ENCODE measurements around the gene SCAMP2.

The SCAMP2 gene

DNA sequence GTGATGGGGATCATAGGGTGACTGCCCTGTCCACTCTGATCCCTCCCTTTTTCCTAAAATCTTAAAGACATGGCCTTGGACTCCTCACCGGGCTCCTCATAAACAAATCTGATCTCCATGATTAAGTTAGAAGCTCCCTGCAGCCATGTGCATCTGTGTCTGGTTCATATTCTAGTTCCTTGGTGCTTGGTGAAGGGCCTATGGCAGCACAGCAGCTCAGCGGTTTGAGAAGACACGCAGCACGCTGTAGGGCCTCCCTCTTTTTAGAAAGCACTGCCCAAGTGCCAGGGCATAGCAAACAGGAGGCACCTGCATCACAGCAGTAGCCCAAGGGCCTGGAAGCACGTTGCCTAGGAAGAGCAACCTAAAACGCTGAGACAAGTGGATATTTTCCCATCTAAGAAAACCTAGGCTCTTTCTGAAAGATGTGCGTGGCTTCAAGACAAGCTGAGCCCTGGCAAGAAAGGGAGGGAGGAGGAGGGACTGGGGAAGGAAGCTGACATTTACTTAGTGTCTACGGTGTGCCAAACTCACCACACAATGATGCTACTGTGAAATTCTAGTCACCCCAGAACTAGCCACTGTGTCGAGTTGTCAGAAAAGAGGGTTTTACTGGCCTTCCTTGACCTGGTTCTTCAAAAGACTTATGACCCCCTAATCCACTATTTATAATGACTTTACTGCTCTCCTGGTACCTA is 15.3 kb downstream of the SCAMP2 start:
- no peak for DNase-seq (ENCODE audit: low read depth)

DNA sequence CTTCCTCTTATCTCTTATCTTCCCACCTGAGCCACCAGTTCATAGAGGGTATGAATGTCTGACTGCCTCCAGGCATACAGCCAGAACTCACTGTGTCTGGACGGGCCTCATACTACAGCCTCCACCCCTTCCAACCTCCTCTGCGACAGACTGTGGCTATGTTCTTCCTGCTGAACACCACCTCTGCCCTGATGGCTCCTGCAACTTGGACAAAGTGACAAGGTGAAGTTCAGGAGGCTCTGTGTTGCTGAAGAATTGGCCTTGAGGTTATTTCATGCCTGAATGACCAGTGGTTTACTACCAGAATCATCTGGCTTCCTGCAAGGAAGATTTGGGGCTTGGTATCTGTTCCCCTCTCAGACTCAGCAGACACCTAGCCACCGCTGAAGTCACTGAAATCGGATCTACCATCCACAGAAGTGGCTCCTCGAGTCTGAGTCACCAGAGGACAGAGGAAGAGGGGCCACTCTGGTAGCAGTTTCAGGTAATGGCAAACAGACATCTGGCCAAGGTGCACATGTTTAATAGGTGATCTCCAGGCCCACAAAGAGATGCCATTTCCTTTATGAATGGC is 16.0 kb downstream of the SCAMP2 start:
- DNase-seq (ENCODE audit: low read depth): no peak

DNA sequence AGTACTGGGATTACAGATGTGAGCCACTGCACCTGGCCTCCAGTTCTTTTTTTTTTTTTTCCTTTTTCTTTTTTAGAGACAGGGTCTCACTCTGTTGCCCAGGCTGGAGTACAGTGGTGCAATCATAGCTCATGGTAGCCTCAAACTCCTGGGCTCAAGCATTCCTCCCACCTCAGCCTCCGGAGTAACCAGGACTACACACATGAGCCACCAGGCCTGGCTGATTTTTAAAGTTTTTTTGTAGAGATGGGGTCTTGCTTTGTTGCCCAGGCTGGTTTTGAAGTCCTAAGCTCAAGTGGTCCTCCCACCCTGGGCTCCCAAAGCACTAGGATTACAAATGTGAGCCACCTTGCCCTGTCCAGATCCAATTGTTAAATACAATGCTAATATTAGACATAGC is 16.6 kb downstream of the SCAMP2 start:
- no peak for DNase-seq (ENCODE audit: low read depth)

DNA sequence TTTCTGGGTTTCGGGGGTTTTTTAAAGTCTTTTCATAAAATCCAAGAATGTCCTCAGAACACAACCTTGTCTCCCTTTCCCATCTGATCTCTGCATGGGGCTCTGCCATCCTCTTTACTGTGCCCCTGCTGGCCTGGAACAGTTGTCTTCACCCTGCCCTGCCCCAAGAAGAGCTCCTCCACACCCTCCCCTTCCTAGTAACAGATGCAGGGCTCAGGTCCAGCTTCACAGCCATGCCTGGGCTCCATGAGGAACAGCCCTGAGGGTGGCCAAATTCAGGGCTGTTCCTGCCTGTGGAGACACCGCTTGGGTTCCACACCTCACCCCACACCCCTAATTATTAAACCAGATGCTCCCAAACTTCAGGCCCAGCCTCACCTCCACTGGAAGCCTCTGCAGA is 17.3 kb downstream of the SCAMP2 start:
- DNase-seq (ENCODE audit: low read depth): no peak

DNA sequence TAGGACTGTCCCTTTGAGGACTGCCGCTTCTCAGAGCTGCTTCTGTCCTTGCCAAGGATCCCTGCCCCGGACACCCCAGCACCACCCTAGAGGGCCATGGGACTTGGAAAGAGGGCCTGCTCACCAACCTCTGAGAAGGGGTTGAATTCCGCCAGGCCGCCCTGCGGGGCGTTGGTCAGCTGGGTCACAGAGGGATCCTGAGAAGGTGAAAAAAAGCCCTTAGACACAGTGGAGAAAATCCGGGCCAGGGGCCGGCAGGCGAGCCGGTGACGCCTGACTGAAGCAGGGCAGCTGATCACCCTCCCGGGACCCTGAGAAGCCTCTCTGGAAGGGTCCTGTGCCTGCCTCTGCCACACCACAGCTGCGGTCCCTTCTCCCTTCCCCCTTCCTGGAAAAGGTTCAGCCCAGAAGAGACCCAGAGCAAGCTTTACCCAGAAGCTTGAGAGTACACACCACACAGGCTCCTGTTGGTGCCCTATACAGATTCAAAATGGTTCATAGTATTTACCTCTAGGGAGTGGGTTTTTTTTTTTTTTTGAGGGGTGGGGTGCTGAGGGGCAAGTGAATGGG is 18.6 kb downstream of the SCAMP2 start:
- no peak for DNase-seq (ENCODE audit: low read depth)

DNA sequence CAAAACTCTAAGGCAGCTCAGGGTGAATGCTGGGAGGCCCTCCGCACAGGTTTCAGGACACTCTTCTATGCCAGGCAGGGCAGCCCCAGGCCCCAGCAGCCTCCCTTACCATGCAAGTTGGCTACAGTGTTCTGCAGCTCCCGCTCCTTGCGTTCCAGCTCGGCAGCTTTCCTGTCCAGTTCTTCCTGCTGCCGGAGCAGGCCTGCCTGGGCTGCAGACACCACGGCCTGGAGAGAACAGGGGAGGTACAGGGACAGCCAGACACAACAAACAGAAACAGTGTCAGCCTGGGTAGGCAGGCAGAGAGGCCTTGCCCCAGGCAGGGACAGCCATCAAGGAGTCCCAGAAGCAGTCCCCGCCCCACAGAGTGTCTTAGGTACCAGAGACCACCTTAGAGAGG is 21.2 kb downstream of the SCAMP2 start:
- DNase-seq (ENCODE audit: low read depth): no peak

DNA sequence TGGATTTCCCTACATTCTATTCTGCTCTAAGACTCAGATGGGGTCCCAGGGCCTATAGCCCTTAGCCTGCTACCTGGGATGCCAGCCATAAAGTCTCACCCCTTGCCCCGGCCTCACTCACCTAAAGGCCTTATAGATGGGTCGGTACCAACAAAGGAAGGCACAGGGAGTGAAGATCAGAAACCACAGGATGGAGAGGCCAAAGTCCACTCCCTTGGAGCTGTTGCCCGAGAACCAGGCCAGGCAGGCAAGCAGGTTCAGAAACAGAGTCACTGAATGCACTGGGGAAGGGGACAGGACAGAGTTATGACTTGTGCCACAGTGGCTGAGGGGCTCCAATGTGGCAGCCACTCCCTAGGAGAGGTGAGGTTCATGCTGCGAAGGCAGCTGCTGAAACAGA is 22.8 kb downstream of the SCAMP2 start:
- DNase-seq (ENCODE audit: low read depth): no peak

DNA sequence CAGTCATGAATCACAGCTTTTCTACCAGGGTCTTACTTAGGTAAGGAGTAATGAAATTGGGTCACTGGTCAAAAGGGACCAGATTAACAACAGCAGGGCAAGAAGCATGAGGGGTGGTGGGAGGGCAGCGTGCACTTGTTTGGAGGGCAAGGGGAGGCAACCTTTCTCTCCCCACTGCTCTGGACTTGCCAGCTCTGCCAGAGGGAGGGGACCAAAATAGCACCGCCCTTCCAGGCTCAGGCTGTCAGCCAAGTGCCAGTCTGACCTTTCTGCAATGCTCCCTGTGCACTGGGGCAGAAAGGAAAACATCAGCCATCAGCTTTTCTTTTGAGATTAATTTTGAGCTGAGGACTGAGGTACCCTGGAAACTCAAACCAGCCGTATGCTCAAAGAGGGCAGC is 25.7 kb downstream of the SCAMP2 start:
- no peak for DNase-seq (ENCODE audit: low read depth)

DNA sequence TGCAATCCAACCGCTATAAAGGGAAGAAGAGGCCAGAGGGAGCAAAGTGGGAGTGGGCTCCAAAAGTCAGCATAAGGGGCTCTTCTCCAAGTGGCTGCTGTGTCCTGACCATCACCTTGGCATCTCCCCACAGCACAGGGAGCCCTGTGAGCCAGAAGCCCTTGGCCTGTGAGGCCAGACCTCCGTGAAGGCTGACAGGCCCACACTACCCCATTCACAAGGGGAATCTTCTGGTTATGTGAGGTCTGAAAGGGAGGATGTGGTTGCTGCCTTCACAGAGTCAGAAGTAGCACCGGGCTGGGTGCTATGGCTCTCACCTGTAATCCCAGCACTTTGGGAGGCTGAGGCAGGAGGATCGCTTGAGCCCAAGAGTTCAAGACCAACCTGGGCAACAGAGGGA is 27.6 kb downstream of the SCAMP2 start:
- DNase-seq (ENCODE audit: low read depth): no peak

DNA sequence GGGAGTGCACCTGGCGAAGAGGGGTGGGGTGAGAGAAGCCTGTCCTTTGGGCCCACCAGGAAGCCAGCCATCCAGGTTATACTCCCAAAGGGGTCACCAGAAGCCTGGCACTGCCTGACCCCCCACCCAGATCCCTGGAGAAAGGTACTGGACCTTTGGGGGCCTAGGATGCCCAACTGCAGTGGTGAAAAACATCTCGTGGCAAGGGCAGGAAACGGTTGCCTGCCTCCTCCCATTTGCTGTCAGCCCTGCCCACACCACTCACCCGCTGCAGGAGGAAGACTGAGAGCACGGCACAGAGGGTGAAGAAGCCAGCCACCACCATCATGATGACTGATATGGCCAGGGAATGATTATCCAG is 28.0 kb downstream of the SCAMP2 start:
- DNase-seq (ENCODE audit: low read depth): peak; percentile 29

DNA sequence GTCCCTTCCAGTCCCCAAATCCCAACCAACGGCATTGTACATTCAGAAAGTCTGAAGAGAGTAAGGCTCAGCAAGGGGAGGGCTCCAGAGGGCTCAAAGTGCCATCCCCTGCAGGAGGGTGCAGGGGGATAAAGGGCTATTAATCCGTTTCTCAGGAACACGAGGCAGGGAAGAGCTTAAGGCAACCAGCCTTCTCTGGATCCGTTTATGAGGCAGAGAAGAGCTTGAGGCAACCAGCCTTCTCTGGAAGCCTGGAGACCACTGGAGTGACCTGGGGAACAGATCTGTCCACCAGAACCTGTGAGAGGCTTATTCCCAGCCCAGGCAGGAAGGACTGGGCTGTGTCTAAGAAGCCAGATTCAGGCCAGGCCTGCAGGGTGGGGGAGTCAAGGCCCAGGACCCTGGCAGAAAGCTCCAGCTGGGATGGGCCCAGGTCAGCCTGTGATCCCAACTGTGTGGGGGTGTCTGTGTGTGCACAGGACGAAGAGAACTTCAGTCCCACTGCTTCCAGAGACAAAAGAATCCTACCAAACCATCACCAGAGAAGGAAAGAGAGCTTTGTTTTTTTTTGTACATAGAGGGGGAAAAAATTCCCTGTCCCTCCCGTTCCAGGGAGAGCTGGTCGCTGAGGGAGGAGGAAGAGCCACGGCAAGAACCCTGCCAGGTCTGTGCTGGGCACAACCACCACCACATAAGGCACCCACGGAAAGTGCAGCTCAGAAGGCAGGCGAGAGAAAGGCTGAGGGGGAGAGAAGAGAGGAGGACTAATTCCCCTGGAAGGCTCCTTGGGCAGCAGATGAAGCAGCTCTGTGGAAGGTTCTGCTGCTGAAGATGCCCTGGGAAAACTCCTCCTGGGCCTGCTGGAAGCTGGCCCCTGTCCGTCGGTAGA is 28.6 kb downstream of the SCAMP2 start:
- DNase-seq (ENCODE audit: low read depth): no peak

DNA sequence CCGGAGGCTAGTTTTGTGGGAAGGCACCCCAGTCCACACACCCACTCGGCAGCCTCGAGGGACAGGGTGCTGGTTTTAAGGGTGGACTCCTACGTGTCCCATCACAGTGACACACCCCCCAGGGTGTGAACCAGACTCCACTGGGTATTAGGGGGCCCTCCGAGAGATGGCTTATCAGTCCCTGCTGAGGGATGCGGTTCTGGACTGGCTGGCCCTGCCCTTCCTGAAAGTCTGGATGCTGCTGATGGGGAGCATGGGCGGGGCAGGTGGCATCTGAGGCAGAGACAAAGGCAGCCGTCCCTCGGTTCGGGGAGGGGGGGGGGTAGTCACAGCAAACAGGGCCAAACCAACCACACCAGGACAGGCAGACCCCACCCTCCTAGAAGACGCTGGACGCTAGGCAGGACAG is 29.3 kb downstream of the SCAMP2 start:
- no peak for DNase-seq (ENCODE audit: low read depth)

DNA sequence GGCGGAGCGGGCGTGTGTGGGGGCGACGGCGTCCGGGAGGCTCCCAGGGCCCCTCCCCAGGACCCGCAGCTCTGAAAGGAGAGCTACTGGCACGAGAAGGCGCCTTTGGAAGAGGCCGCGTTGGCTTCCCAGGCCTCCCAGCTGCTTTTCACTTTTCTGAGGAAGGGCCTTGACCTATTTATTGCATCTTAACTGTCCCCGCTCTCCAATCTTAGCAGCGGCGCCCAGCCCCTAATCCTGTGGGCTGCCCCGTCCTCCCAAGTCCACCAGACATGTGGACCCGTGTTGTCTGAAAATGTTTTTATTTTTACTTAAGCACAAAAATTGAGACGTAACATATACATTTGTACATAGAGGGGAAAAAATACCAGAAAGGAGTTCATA is 29.7 kb downstream of the SCAMP2 start:
- no peak for DNase-seq (ENCODE audit: low read depth)

DNA sequence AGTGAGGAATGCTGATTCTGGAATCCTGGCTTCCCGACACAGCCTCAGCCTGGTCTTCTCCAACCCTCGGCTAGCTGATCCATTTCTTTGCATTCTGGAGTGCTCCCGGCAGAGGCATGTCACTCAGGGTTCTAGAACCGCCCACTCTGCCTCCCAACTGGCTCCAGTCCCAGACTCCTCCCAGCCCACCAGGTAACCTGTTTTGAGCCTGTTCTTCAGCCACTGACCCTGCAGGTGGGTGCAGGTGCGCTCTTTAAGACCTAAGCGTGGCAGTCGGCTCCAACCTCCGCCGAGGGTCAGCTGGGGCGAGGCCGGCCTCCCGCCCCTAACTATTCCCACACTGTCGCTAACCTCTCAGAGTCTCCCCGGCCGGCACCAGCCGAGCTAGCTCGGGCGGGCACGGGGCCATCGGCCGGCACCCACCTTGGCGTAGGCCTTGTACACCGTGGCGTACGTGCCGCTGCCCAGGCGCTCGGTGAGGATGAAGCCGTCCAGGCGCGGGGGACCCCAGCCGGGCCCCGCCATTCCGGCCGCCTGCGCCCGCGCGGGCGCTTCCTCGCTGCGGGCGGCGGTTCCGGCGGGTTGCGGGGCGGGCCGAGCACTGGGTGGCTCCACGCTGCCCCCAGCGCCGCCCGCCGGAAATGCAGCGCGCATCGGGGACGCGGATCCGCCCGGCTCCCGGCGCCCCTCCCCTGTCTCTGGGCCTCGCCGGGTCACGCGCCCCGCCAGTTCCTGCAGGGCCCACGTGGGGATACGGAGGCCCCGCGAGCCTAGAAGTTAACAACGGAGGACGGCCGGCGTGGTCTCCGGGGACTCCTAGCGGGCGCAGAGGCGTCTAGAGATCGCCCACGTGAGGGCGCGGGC is 30.4 kb downstream of the SCAMP2 start, which contains the start of gene ULK3:
ULK3 (minus strand) TSS at position 576 of the 864 bp plus-strand sequence; CDS start at position 525, 51 bp downstream.
- peak; percentile 85 for DNase-seq (ENCODE audit: low read depth)

DNA sequence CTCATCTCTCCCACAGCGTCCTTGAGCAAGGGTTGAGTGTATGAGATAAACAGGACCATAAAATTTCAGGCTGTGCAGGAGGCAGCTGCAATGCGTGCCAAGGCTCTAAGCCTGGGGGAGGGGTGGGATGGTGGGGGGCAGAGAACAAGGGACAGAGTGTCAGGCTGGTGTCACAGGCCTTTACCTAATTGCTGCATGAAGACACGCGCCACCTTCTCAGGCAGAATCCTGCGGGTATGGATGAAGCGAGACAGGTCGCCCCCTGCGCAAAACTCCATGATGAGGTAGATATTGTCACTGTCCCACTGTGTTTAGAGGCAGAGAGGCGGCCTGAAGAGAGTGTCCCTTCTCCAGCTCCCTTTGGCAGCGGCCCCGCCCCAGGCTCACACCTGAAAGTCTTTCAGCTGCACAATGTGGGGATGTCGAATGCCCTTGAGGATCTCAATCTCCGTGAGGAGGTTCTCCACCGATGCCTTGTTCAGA is 31.2 kb downstream of the SCAMP2 start:
- DNase-seq (ENCODE audit: low read depth): no peak

DNA sequence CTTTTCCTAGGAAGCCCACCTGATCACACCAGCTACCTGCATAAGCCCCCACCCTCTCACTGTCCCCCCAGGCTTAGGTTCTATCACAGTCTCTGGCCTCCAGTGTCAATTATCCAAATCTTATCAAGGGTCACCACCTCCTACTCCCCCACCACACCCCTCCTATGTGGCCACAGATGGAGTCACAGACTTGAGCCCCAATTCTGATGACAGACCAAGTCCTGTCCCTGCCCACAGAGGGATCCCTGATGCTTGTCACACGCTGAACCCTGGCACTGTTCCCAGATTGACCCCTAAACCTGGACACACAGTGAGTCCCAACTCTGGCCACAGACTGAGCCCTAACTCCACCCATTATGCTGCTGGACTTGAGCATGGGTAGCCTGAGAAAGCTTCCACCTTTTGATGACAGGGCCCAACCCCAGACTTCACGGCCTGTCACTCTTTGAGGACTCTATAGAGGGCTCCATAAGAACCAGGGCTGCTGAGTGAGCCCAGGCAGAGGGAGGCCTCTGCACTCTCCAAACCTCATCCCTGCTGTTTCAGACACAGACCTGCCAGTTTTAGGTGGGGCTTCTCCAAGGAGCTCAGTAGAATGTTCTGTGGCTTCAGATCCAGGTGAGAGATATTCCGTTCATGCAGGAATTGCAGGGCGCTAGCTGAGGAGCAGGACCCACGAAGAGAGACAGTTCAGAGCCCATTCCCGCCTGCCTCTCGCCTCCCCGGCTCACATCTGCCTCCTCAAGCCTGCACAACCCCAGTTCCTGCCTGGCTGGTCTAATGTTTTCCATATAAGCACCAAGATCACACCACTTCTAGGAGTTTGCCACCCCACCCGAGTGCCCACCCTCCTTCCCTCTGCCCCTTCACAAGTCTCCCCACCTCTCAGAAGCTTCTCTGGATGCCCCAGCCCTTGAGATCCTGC is 32.1 kb downstream of the SCAMP2 start:
- no peak for DNase-seq (ENCODE audit: low read depth)

DNA sequence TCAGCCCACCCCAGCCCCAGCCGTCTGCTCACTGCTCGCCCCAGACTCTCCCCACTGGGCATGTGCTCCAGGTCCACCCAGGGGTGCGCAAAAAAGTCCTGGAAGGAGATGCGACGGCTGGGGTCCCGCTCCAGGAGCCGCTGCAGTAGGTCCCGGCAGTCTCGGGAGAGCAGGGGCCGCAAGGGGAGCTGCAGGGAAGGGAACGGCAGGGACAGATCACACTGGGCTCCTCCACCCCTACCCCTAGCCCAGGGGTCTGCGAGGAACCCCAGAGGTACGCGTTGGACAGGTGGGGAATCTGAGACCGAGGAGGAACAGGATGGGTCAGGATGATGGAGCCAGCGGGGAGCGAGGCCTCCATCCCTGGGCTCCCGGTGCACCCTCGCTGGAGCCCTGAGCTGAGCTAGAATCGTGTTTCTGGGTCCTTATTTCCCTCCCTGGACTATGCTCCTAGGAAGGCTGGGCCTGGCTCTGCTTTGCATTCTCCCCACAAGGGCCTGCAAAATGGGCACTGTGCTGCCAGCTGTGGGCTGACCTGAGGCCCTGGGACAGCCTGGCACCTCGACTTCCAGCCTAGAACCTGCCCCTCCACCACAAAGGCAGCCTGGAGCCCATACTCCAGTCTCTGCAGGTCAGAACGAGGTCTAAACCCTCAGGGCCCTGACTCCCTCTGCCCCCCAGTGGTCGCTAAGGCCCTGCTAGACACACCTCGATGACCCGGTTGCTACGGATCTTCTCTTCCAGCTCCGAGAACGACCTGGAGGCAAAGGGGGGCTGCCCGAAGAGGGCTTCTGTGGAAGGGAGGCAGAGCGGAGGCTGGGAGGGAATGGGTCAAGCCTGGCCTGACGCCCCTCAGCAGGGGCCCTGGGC is 33.4 kb downstream of the SCAMP2 start:
- DNase-seq (ENCODE audit: low read depth): no peak

DNA sequence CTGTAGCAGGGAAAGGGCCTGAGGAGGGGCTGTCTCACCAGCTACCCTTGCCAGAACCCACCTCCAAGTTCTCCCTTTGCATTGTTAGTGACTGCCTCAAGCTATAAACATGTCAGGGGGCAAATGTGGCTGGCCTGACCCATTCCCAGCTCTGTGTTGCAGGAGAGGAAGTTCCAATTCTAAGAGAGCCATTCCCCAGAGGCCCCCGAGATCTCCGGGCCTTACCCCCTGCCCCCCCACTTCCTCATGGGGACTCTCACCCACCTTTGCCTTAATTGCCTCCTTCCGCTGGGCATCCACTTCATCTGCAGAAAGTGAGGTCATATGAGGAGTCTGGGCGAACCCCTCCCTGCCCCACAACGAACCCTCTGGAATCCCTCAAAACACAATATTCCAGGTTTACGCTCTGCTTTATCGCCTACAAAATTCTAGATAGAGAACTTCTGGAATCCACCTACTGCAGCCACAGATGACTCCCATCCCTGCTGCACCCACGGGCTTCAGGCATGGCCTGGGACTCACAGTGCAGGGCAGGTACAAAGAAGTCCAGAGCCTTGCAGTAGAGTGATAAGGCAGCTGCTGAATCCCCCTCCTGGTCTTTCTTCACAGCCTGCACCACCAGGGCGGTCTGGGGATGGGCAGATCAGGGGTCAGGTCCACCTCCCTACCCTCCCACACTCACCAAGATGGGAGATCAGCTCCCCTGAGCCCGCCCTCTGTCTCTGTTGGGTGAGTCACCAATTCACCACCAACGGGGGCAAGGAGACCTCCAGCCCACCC is 34.2 kb downstream of the SCAMP2 start:
- no peak for DNase-seq (ENCODE audit: low read depth)

DNA sequence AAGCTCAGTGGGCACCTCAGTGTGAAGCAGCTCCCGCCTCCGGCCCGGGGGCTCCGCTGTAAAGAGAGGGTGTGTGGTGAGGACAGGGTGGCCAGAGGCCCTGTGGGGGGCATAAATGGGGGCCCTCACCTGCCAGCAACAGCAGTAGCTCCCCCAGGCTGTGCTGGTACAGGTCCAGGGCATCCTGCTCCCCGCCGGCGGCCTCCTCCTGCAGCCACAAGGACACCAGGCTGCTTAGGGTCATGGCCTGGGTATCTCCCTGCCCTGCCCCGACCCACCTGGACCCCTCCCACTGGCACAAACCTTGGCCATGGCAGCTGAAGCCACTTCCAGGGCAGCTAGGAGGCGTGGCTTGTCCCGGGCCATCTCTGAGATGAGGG is 35.0 kb downstream of the SCAMP2 start:
- DNase-seq (ENCODE audit: low read depth): no peak

All from stimulated activated CD8-positive, alpha-beta memory T cell treated with anti-CD3 and anti-CD28 coated beads, Interleukin-12 subunit alpha, Interleukin-12 subunit beta, amount 100 ng/mL, for 1 hour (primary cell).